Measurements from ENCODE around the gene HSPA14.
"Not testable (repeated sequence)": the region's sequence is repeated elsewhere in the genome, so short reads cannot be mapped to it uniquely, and the experiment has no call there.

Gene HSPA14

GRCh38 chr10:14837757-14838581, at the start of gene HSPA14, which contains the start of the genes CDNF and MSANTD7:
TSS of gene HSPA14 (plus strand) at chr10:14838306. CDS start at chr10:14838403, 97 bp downstream.
TSS of gene CDNF (minus strand) at chr10:14838037. CDS start at chr10:14837946, 91 bp downstream.
TSS of gene MSANTD7 (plus strand) at chr10:14838306. CDS start at chr10:14842285, 3,979 bp downstream.
- in situ Hi-C loops (cut with MboI; ENCODE audit: low sequenced_read_pairs) = no loop called here

- in situ Hi-C loops (cut with MboI; ENCODE audit: low sequenced_read_pairs) = no loop called here
Measured at GRCh38 chr10:14798636-14799035, 39.5 kb upstream of the HSPA14 start.

- in situ Hi-C loops (cut with MboI; ENCODE audit: low sequenced_read_pairs) = no loop called here
Measured at GRCh38 chr10:14800397-14800796, 37.7 kb upstream of the HSPA14 start.

- in situ Hi-C loops (cut with MboI; ENCODE audit: low sequenced_read_pairs) = no loop called here
Measured at GRCh38 chr10:14801723-14802122, 36.4 kb upstream of the HSPA14 start.

- in situ Hi-C loops (cut with MboI; ENCODE audit: low sequenced_read_pairs) = no loop called here
Measured at GRCh38 chr10:14803827-14804226, 34.3 kb upstream of the HSPA14 start.

- in situ Hi-C loops (cut with MboI; ENCODE audit: low sequenced_read_pairs) = no loop called here
Measured at GRCh38 chr10:14806318-14806717, 31.8 kb upstream of the HSPA14 start.

- in situ Hi-C loops (cut with MboI; ENCODE audit: low sequenced_read_pairs) = no loop called here
Measured at GRCh38 chr10:14810969-14811953, 26.8 kb upstream of the HSPA14 start.

- in situ Hi-C loops (cut with MboI; ENCODE audit: low sequenced_read_pairs) = no loop called here
Measured at GRCh38 chr10:14812271-14812670, 25.8 kb upstream of the HSPA14 start.

GRCh38 chr10:14815681-14816080, 22.4 kb upstream of the HSPA14 start:
- in situ Hi-C loops (cut with MboI; ENCODE audit: low sequenced_read_pairs) = no loop called here

- in situ Hi-C loops (cut with MboI; ENCODE audit: low sequenced_read_pairs) = not testable (repeated sequence)
Measured at GRCh38 chr10:14816717-14817116, 21.4 kb upstream of the HSPA14 start.

GRCh38 chr10:14820010-14820774, 17.9 kb upstream of the HSPA14 start:
- in situ Hi-C loops (cut with MboI; ENCODE audit: low sequenced_read_pairs) = no loop called here

GRCh38 chr10:14820775-14821154, 17.3 kb upstream of the HSPA14 start:
- in situ Hi-C loops (cut with MboI; ENCODE audit: low sequenced_read_pairs) = no loop called here

- in situ Hi-C loops (cut with MboI; ENCODE audit: low sequenced_read_pairs) = no loop called here
Measured at GRCh38 chr10:14821635-14822375, 16.3 kb upstream of the HSPA14 start.

- in situ Hi-C loops (cut with MboI; ENCODE audit: low sequenced_read_pairs) = no loop called here
Measured at GRCh38 chr10:14822879-14823755, 15.0 kb upstream of the HSPA14 start.

- in situ Hi-C loops (cut with MboI; ENCODE audit: low sequenced_read_pairs) = no loop called here
Measured at GRCh38 chr10:14823966-14824365, 14.1 kb upstream of the HSPA14 start.

GRCh38 chr10:14826076-14826829, 11.9 kb upstream of the HSPA14 start:
- in situ Hi-C loops (cut with MboI; ENCODE audit: low sequenced_read_pairs) = no loop called here

GRCh38 chr10:14833106-14833505, 5.0 kb upstream of the HSPA14 start:
- in situ Hi-C loops (cut with MboI; ENCODE audit: low sequenced_read_pairs) = no loop called here

- in situ Hi-C loops (cut with MboI; ENCODE audit: low sequenced_read_pairs) = no loop called here
Measured at GRCh38 chr10:14836208-14836607, 1.9 kb upstream of the HSPA14 start.

Data from hTERT RPE-1 (cell line).